DMS114 treated with DMSO at 0.1 percent for 48 hours (cell line): Measurements from ENCODE around the gene CSF3.
A peak's percentile ranks its signal among the peaks of the same experiment; 100 is the strongest.

Experiments used
- DNase-seq: peaks from one replicate; lab custom pipeline; 2025; ENCODE audit not compliant: unreplicated experiment; lab: John Stamatoyannopoulos, UW

Gene CSF3

GRCh38 chr17:40023590-40024292 is 8.5 kb downstream of the CSF3 start:
- no peak for DNase-seq

- DNase-seq, result no peak
Observed at GRCh38 chr17:40024901-40025300, 9.7 kb downstream of the CSF3 start.

GRCh38 chr17:40025559-40025958 is 10.3 kb downstream of the CSF3 start:
- no peak for DNase-seq

- DNase-seq, result no peak
Observed at GRCh38 chr17:40025991-40026815, 11.0 kb downstream of the CSF3 start.

GRCh38 chr17:40026816-40027613 is 11.8 kb downstream of the CSF3 start:
- DNase-seq, result peak; percentile 13

- DNase-seq, result no peak
Observed at GRCh38 chr17:40027614-40028012, 12.4 kb downstream of the CSF3 start.

GRCh38 chr17:40028595-40028994 is 13.4 kb downstream of the CSF3 start:
- no peak for DNase-seq

- DNase-seq, result no peak
Observed at GRCh38 chr17:40031706-40032105, 16.5 kb downstream of the CSF3 start.

GRCh38 chr17:40032322-40033320 is 17.4 kb downstream of the CSF3 start:
- no peak for DNase-seq

GRCh38 chr17:40033339-40033738 is 18.1 kb downstream of the CSF3 start:
- DNase-seq, result no peak

GRCh38 chr17:40034426-40035161 is 19.4 kb downstream of the CSF3 start:
- DNase-seq, result no peak

GRCh38 chr17:40035162-40035559 is 19.9 kb downstream of the CSF3 start:
- DNase-seq, result no peak

GRCh38 chr17:40038882-40039513 is 23.8 kb downstream of the CSF3 start:
- DNase-seq, result no peak

- no peak for DNase-seq
Observed at GRCh38 chr17:40041196-40041595, 26.0 kb downstream of the CSF3 start.

GRCh38 chr17:40056379-40057015 is 41.3 kb downstream of the CSF3 start:
- DNase-seq, result no peak

- DNase-seq, result no peak
Observed at GRCh38 chr17:40058186-40058784, 43.0 kb downstream of the CSF3 start.

- DNase-seq, result no peak
Observed at GRCh38 chr17:40058865-40059264, 43.6 kb downstream of the CSF3 start.

- DNase-seq, result no peak
Observed at GRCh38 chr17:40059729-40060475, 44.7 kb downstream of the CSF3 start.
